DOHH2 (cell line): Measurements from ENCODE around the gene PTPRK.

ENCODE experiments used
- EZH2phosphoT487 ChIP-seq: fragments of 200-600 bp; sonication (generic); IDR thresholded peaks from 2 replicates; pipeline ENCODE4 v1.6.1; 2017; ENCODE audit warnings: borderline replicate concordance, mild to moderate bottlenecking, antibody characterized with exemption, low read length, moderate library complexity, mixed read lengths
- TF ChIP-seq, protein P1 (sequence below): fragments of 200-600 bp; sonication (generic); IDR thresholded peaks from one replicate; pipeline ENCODE4 v1.5.1; 2014; ENCODE audit warnings: antibody characterized with exemption, mild to moderate bottlenecking, low read depth, low read length; ENCODE audit not compliant: poor library complexity, severe bottlenecking

DNA sequence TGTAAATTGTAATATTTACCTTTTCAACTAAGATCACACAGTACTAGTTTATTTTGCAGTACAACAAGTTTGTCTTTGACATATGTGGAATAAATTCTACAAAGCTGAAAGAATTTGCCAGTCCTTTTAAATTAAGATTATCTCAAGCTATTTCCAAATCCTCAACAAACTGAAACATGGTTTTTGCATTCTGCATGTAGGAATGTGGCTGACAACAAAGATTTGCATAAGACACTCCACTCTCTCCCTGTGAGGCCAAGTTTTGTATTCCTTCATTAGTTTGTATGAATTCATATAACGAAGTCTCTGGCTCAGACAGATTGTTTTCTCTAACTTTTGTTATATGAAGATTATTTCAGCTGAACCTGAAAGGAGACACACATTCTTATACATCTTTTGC, 495.4 kb downstream of the PTPRK start:
- TF ChIP-seq, protein P1, sequence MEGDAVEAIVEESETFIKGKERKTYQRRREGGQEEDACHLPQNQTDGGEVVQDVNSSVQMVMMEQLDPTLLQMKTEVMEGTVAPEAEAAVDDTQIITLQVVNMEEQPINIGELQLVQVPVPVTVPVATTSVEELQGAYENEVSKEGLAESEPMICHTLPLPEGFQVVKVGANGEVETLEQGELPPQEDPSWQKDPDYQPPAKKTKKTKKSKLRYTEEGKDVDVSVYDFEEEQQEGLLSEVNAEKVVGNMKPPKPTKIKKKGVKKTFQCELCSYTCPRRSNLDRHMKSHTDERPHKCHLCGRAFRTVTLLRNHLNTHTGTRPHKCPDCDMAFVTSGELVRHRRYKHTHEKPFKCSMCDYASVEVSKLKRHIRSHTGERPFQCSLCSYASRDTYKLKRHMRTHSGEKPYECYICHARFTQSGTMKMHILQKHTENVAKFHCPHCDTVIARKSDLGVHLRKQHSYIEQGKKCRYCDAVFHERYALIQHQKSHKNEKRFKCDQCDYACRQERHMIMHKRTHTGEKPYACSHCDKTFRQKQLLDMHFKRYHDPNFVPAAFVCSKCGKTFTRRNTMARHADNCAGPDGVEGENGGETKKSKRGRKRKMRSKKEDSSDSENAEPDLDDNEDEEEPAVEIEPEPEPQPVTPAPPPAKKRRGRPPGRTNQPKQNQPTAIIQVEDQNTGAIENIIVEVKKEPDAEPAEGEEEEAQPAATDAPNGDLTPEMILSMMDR = no peak
- TF ChIP-seq EZH2phosphoT487 = no peak
